GM12801 (cell line): ENCODE data around the gene SENP1.

Experiments
- CTCF ChIP-seq: IDR thresholded peaks from one replicate; pipeline ENCODE4 v1.5.1; 2011; ENCODE audit warnings: control low read depth; ENCODE audit not compliant: insufficient read length; ENCODE audit errors: extremely low read depth

SENP1 gene

GRCh38 chr12:48031135-48031960, 74.5 kb downstream of the SENP1 start:
- no peak for TF ChIP-seq CTCF

GRCh38 chr12:48030173-48030650, 75.7 kb downstream of the SENP1 start:
- no peak for TF ChIP-seq CTCF

- TF ChIP-seq CTCF = no peak
Measured at GRCh38 chr12:48029491-48030172, 76.2 kb downstream of the SENP1 start.

GRCh38 chr12:48028541-48029431, 77.1 kb downstream of the SENP1 start:
- TF ChIP-seq CTCF = no peak

- TF ChIP-seq CTCF = no peak
Measured at GRCh38 chr12:48027183-48028002, 78.5 kb downstream of the SENP1 start.

GRCh38 chr12:48026060-48026827, 79.6 kb downstream of the SENP1 start:
- no peak for TF ChIP-seq CTCF
